AG04449 (cell line): Measurements from ENCODE around the gene GPR87.

Experiments
- CTCF ChIA-PET: fragments of 350-600 bp; formaldehyde crosslinking; extraction: SDS; loops from one replicate; lab custom pipeline; 2021; ENCODE audit warnings: antibody characterized with exemption; lab: Yijun Ruan, JAX
- POLR2A ChIA-PET: fragments of 400-600, 350-600 bp; formaldehyde crosslinking; extraction: SDS; loops from one replicate; lab custom pipeline; 2020; ENCODE audit warnings: antibody characterized with exemption, inconsistent platforms; lab: Yijun Ruan, JAX
- DNase-seq: peaks from one replicate; pipeline ENCODE4 v3.0.0-alpha.2; 2010; ENCODE audit warnings: low read depth, low spot score
- H3K4me3 ChIP-seq: 2 replicates; pipeline ENCODE4 v1.5.1; 2011; ENCODE audit warnings: low read depth, mild to moderate bottlenecking, control low read depth, low read length
- TF ChIP-seq, protein P1 (sequence below): IDR thresholded peaks from one replicate; pipeline ENCODE4 v1.5.1; 2011; ENCODE audit warnings: mild to moderate bottlenecking, moderate library complexity, low read length, control low read depth, inconsistent platforms; ENCODE audit not compliant: insufficient read depth; ENCODE audit errors: missing control alignments

GPR87 gene

DNA sequence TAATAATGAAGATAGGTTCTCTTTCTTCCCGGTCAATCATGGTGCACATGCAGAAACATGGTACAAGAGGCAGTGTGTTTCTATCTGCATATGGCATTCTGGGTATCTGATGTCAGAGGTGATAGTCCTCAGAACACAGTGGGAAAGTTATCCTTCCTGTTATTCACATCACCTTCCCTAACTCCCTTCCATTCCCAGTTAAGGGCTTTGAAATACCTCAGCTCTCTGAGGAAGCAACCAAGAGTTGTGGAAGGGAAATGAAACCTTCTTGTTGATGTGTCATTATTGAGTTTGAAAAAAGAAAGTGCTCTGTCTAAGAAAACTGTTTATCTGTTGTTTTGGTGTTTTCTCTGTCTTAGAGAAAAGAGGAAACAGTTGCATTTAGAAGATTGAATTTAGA lies 34.6 kb upstream of the GPR87 start:
- TF ChIP-seq, protein P1, sequence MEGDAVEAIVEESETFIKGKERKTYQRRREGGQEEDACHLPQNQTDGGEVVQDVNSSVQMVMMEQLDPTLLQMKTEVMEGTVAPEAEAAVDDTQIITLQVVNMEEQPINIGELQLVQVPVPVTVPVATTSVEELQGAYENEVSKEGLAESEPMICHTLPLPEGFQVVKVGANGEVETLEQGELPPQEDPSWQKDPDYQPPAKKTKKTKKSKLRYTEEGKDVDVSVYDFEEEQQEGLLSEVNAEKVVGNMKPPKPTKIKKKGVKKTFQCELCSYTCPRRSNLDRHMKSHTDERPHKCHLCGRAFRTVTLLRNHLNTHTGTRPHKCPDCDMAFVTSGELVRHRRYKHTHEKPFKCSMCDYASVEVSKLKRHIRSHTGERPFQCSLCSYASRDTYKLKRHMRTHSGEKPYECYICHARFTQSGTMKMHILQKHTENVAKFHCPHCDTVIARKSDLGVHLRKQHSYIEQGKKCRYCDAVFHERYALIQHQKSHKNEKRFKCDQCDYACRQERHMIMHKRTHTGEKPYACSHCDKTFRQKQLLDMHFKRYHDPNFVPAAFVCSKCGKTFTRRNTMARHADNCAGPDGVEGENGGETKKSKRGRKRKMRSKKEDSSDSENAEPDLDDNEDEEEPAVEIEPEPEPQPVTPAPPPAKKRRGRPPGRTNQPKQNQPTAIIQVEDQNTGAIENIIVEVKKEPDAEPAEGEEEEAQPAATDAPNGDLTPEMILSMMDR: no peak
- DNase-seq: no peak
- CTCF ChIA-PET: no interaction called here
- H3K4me3 ChIP-seq: no peak overlapping the region
- POLR2A ChIA-PET: no interaction called here

DNA sequence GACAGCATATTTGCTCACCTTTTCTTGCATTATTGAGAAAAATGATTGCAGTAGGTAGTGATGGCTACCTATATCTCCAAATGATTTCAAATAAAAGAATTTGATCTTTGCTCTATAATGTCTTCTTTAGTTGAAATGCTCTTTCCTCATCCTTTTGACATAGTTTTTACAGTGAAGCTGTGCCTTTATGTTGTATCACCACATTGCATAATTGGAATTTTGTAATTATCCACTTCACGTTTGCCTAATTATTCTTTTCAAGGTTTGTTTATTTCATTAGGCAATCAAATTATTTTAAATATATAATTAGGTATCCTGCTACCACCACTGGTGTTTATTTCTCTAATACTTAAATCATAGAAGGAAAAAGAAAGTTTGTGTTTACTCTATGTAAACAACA lies 34.0 kb upstream of the GPR87 start:
- ChIA-PET CTCF (no interaction called here), POLR2A (no interaction called here)
- no peak for DNase-seq
- H3K4me3 ChIP-seq: no peak overlapping the region
- TF ChIP-seq, protein P1: no peak

DNA sequence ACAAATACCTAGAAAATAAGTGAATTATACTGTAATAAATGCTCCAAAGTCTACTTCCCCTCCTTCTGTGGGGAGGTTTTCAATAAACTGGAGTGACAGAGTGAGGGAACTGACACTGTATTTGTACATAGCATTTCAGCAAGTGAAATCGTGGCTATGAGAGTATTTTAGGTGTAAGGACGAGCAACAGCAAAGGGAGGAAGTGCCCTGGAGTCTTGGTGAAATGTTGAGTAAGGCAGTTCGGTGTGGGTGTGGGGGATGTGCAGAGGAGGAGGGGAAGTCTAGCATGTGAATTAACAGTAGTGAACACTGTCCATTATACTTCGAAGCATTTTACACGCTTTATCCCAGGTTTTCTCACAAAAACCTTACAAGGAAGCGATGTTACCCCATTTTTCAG lies 30.8 kb upstream of the GPR87 start:
- TF ChIP-seq, protein P1: no peak
- ChIA-PET CTCF (no interaction called here), POLR2A (no interaction called here)
- no peak for DNase-seq
- no peak overlapping the region for H3K4me3 ChIP-seq

DNA sequence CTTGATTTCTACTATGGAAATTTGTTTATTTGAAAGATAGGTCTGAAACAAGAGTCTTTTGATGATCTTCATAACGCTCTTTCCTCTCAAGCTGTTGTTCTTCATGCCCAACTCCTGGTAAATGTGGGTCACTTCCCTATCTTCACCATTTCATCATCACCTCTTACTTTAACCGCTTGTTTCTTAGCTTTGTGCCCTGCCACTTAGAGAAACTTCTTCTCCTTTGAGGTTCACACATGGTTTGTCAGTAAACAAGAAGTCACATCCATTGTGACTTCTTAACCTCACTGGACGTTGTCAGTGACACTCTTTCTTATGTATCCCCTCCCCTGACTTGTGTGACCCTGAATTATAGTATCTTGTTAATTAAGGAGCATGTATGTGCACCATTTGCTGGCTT lies 29.7 kb upstream of the GPR87 start:
- TF ChIP-seq, protein P1: no peak
- no peak for DNase-seq
- no peak overlapping the region for H3K4me3 ChIP-seq
- ChIA-PET CTCF (interaction anchor here (1.0 to 2.1 kb wide), 5 partner anchors 9 to 94 kb away, joined by 3 to 12 read pairs (median 3); partner anchors contain the start of gene P2RY13), POLR2A (no interaction called here)

DNA sequence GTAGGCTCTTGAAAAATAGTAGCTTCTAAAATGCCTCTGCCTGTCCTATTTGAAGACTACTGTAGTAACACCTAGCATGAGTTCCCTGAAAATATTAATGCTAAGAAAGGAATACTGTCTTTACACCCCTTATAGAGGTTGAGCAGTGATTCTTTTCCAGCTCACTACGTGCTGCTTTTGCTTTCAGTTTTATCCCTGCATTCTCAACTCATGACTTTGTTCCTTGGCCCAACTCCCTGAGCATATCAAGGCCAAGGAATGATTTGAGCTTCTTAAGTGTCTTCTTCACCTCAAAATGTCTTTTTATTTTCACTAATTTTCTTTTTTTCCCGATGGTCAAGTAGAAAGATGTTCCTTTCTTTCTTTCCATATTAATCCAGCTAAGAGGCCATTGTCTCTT lies 29.2 kb upstream of the GPR87 start:
- TF ChIP-seq, protein P1: no peak
- DNase-seq: peak; percentile 53
- ChIA-PET POLR2A (no interaction called here), CTCF (interaction anchor here (1.0 to 2.1 kb wide), 5 partner anchors 9 to 94 kb away, joined by 3 to 12 read pairs (median 3); partner anchors contain the start of gene P2RY13)
- H3K4me3 ChIP-seq: no peak overlapping the region

DNA sequence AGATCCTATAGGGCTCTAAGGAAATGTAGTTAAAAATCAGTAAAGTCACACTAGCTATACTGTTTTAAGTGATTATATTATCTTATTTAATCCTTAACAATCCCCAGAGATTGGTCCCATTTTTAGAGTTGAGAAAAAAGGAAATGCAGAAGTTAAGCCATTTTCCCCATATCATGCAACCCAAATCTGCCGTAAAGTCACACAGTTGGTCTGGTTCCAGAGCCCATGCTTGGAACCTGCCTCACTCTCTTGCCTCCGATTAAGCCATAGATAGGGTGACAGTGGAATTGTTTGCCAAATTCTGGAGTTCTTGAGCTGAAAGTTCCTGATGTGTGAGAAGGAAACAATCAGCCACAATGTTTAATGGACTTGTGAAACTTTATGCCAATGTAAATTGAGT lies 15.1 kb upstream of the GPR87 start:
- no peak overlapping the region for H3K4me3 ChIP-seq
- POLR2A ChIA-PET: no interaction called here
- no peak for DNase-seq
- TF ChIP-seq, protein P1: no peak
- CTCF ChIA-PET: interaction anchor here (1.3 to 1.5 kb wide), 2 partner anchors 21 to 26 kb away, joined by 3 to 4 read pairs; no protein-coding TSS in a partner anchor
